Left renal cortex interstitium (tissue), 4 donors: Measurements from ENCODE around the gene ARHGDIA. TPM values are rescaled to one million over a fixed set of nuclear protein-coding genes. Genes with fewer than 3 reads are reported as not detected.

ENCODE experiments used
- DNase-seq, 4 donors: peaks; one replicate each; pipeline ENCODE4 v3.0.0-alpha.2; 2013; ENCODE audit warnings: low read depth in 4 of 4, low spot score in 2 of 4, missing footprints in 1 of 4
- polyA plus RNA-seq, 4 donors: library from polyadenylated mRNA; unstranded; fragments of 120-200 nt; gene quantifications; one replicate each; pipeline ENCODE4 v1.2.1, GENCODE V29; 2013; ENCODE audit not compliant: insufficient read length in 4 of 4

The ARHGDIA gene
- polyA plus RNA-seq, 4 donors = 156 to 249 (median 195) TPM

GRCh38 chr17:81906476-81907218 lies 35.5 kb upstream of the ARHGDIA start:
- DNase-seq = no peak

- no peak for DNase-seq
Measured at GRCh38 chr17:81905993-81906392, 34.9 kb upstream of the ARHGDIA start.

GRCh38 chr17:81905424-81905875 lies 34.3 kb upstream of the ARHGDIA start:
- no peak for DNase-seq

- DNase-seq = no peak
Measured at GRCh38 chr17:81904600-81905423, 33.7 kb upstream of the ARHGDIA start.

- no peak for DNase-seq
Measured at GRCh38 chr17:81903896-81904599, 32.9 kb upstream of the ARHGDIA start.

GRCh38 chr17:81903415-81903831 lies 32.3 kb upstream of the ARHGDIA start:
- no peak for DNase-seq

GRCh38 chr17:81902653-81903414 lies 31.7 kb upstream of the ARHGDIA start:
- no peak for DNase-seq

GRCh38 chr17:81902023-81902652 lies 31.0 kb upstream of the ARHGDIA start, which contains the start of gene NPB:
TSS of gene NPB (plus strand) at chr17:81902238. CDS start at chr17:81902278, 40 bp downstream.
- no peak for DNase-seq

- no peak for DNase-seq
Measured at GRCh38 chr17:81901167-81902022, 30.3 kb upstream of the ARHGDIA start.

GRCh38 chr17:81900181-81900820 lies 29.2 kb upstream of the ARHGDIA start:
- DNase-seq = no peak

GRCh38 chr17:81899514-81900166 lies 28.5 kb upstream of the ARHGDIA start:
- DNase-seq = no peak

GRCh38 chr17:81898885-81899284 lies 27.7 kb upstream of the ARHGDIA start:
- DNase-seq = no peak

- no peak for DNase-seq
Measured at GRCh38 chr17:81898029-81898866, 27.1 kb upstream of the ARHGDIA start.

- no peak for DNase-seq
Measured at GRCh38 chr17:81895400-81895799, 24.3 kb upstream of the ARHGDIA start.

GRCh38 chr17:81891303-81891552 lies 20.1 kb upstream of the ARHGDIA start:
- no peak for DNase-seq

- no peak for DNase-seq
Measured at GRCh38 chr17:81890447-81891302, 19.5 kb upstream of the ARHGDIA start.
